Endothelial cell (in vitro differentiated cells): Measurements from ENCODE around the gene PRG2. TPM values are rescaled to one million over a fixed set of nuclear protein-coding genes. Genes with fewer than 3 reads are reported as not detected.

Experiments
- DNase-seq: peaks from one replicate; pipeline ENCODE4 v3.0.0; 2021; ENCODE audit warnings: low spot score
- H3K27ac Mint-ChIP-seq: one replicate; pipeline ENCODE4 v1.8.0; 2021; ENCODE audit warnings: mixed read lengths, inconsistent platforms; ENCODE audit not compliant: unreplicated experiment
- H3K27me3 Mint-ChIP-seq: one replicate; pipeline ENCODE4 v1.8.0; 2021; ENCODE audit warnings: mild to moderate bottlenecking, moderate library complexity, mixed read lengths, inconsistent platforms; ENCODE audit not compliant: unreplicated experiment
- H3K36me3 Mint-ChIP-seq: one replicate; pipeline ENCODE4 v1.8.0; 2021; ENCODE audit warnings: mild to moderate bottlenecking, low read depth, mixed read lengths, inconsistent platforms; ENCODE audit not compliant: unreplicated experiment
- H3K4me1 Mint-ChIP-seq: one replicate; pipeline ENCODE4 v1.8.0; 2021; ENCODE audit warnings: mild to moderate bottlenecking, mixed read lengths, inconsistent platforms; ENCODE audit not compliant: unreplicated experiment
- H3K4me3 Mint-ChIP-seq: one replicate; pipeline ENCODE4 v1.8.0; 2021; ENCODE audit warnings: mild to moderate bottlenecking, mixed read lengths, inconsistent platforms; ENCODE audit not compliant: unreplicated experiment
- H3K9me3 Mint-ChIP-seq: one replicate; pipeline ENCODE4 v1.8.0; 2021; ENCODE audit warnings: mixed read lengths, inconsistent platforms; ENCODE audit not compliant: unreplicated experiment
- CTCF ChIP-seq: fragments of 200-600 bp; sonication (generic); IDR thresholded peaks from one replicate; pipeline ENCODE4 v1.5.0; 2021; ENCODE audit warnings: antibody characterized with exemption; ENCODE audit not compliant: unreplicated experiment
- total RNA-seq: library from RNA; stranded (reverse); fragmentation: NEBNext Ultra II Directional; extraction: Animal tissue kit (Norgen Biotek cat#: 25700); gene quantifications from one replicate; pipeline ENCODE4 v1.2.1, GENCODE V29; 2021; ENCODE audit not compliant: unreplicated experiment

PRG2 gene
- total RNA-seq, 1 donor from 2014 or later, result not detected

- Mint-ChIP-seq H3K4me1 (no peaks in the 10 kb centered on the region), H3K4me3 (no peak overlapping the region), H3K36me3 (no peaks in the 10 kb centered on the region), H3K9me3 (no peaks in the 10 kb centered on the region), H3K27ac (no peak overlapping the region), H3K27me3 (peaks cover 13% of the 10 kb centered on the region)
- TF ChIP-seq CTCF, result no peak
- no peak for DNase-seq
These were observed 13.3 kb downstream of the PRG2 start for GRCh38 chr11:57377107-57377506.

GRCh38 chr11:57376095-57377090 is 14.1 kb downstream of the PRG2 start:
- DNase-seq, result no peak
- H3K4me1 Mint-ChIP-seq, result no peaks in the 10 kb centered on the region
- H3K36me3 Mint-ChIP-seq, result no peaks in the 10 kb centered on the region
- H3K27ac Mint-ChIP-seq, result no peak overlapping the region
- H3K9me3 Mint-ChIP-seq, result no peaks in the 10 kb centered on the region
- H3K27me3 Mint-ChIP-seq, result peaks cover 13% of the 10 kb centered on the region
- no peak overlapping the region for H3K4me3 Mint-ChIP-seq
- TF ChIP-seq CTCF, result no peak

GRCh38 chr11:57375490-57375889 is 15.0 kb downstream of the PRG2 start:
- H3K27ac Mint-ChIP-seq, result no peak overlapping the region
- TF ChIP-seq CTCF, result no peak
- H3K36me3 Mint-ChIP-seq, result no peaks in the 10 kb centered on the region
- H3K9me3 Mint-ChIP-seq, result no peaks in the 10 kb centered on the region
- H3K4me3 Mint-ChIP-seq, result no peak overlapping the region
- DNase-seq, result no peak
- H3K4me1 Mint-ChIP-seq, result peaks cover 3% of the 10 kb centered on the region
- peaks cover 12% of the 10 kb centered on the region for H3K27me3 Mint-ChIP-seq

- H3K27ac Mint-ChIP-seq, result no peak overlapping the region
- no peak overlapping the region for H3K4me3 Mint-ChIP-seq
- peaks cover 3% of the 10 kb centered on the region for H3K4me1 Mint-ChIP-seq
- DNase-seq, result no peak
- no peaks in the 10 kb centered on the region for H3K36me3 Mint-ChIP-seq
- no peak for TF ChIP-seq CTCF
- H3K27me3 Mint-ChIP-seq, result peaks cover 9% of the 10 kb centered on the region
- H3K9me3 Mint-ChIP-seq, result no peaks in the 10 kb centered on the region
These were observed 15.5 kb downstream of the PRG2 start for GRCh38 chr11:57374966-57375365.

- no peak for DNase-seq
- H3K9me3 Mint-ChIP-seq, result no peaks in the 10 kb centered on the region
- TF ChIP-seq CTCF, result no peak
- no peak overlapping the region for H3K27ac Mint-ChIP-seq
- H3K4me3 Mint-ChIP-seq, result no peak overlapping the region
- H3K27me3 Mint-ChIP-seq, result peaks cover 6% of the 10 kb centered on the region
- H3K4me1 Mint-ChIP-seq, result peaks cover 3% of the 10 kb centered on the region
- no peaks in the 10 kb centered on the region for H3K36me3 Mint-ChIP-seq
These were observed 17.3 kb downstream of the PRG2 start for GRCh38 chr11:57373146-57373545.
